ENCODE data around the gene THSD8.

GRCh38 chr19:12792051-12792852, 9.6 kb upstream of the THSD8 start:
- TF ChIP-seq CTCF (IDR thresholded peaks at IDR 0.05): no peak
- TF ChIP-seq POLR2AphosphoS5 (IDR thresholded peaks at IDR 0.05): peak; percentile 84

All from gastroesophageal sphincter (tissue), 3 donors.